NB4 (cell line): Measurements from ENCODE around the gene BMP3.

Source experiments
- MYC ChIP-seq: IDR thresholded peaks from 2 replicates; pipeline ENCODE4 v1.6.1; 2011; ENCODE audit warnings: low read depth, low read length
- POLR2A ChIP-seq: IDR thresholded peaks from 2 replicates; pipeline ENCODE4 v1.6.1; 2011; ENCODE audit warnings: mild to moderate bottlenecking; ENCODE audit not compliant: insufficient read length; ENCODE audit errors: extremely low read depth
- TF ChIP-seq, protein P1 (sequence below): IDR thresholded peaks from one replicate; pipeline ENCODE4 v1.5.1; 2012; ENCODE audit warnings: low read depth, low read length

DNA sequence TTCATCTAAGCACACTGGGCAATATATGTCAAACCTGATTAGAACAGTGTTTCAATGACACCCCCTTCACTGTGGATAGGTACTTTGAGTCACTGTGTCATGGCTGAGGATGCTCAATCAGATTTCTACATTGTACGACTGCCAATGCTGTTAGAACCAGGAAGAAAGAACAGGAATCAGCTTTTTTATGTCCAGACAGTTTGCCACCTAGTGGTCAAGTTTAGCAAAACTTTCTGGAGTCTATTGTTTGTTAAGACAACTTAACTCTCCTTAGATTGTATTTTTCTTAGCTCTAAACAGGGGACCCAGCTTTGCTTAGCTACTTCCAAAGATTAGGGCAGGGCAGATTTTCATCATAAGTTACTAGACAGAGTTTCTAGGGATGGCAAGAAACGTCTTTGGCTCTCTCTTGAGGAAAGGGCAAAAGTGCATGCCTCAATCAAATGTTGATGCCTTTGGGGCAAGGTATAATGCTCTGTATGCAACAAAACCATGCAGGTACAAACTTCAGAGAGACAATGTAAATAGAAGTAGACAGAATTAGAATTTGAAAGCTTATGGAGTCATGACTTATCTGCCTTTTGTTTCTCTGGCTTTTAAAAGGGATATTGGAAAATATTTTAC lies 40.5 kb upstream of the BMP3 start:
- TF ChIP-seq, protein P1, sequence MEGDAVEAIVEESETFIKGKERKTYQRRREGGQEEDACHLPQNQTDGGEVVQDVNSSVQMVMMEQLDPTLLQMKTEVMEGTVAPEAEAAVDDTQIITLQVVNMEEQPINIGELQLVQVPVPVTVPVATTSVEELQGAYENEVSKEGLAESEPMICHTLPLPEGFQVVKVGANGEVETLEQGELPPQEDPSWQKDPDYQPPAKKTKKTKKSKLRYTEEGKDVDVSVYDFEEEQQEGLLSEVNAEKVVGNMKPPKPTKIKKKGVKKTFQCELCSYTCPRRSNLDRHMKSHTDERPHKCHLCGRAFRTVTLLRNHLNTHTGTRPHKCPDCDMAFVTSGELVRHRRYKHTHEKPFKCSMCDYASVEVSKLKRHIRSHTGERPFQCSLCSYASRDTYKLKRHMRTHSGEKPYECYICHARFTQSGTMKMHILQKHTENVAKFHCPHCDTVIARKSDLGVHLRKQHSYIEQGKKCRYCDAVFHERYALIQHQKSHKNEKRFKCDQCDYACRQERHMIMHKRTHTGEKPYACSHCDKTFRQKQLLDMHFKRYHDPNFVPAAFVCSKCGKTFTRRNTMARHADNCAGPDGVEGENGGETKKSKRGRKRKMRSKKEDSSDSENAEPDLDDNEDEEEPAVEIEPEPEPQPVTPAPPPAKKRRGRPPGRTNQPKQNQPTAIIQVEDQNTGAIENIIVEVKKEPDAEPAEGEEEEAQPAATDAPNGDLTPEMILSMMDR = peak; percentile 52
- TF ChIP-seq POLR2A = no peak
- TF ChIP-seq MYC = no peak
